Measurements from ENCODE around the gene SCML1. TPM values are rescaled to one million over a fixed set of nuclear protein-coding genes. Genes with fewer than 3 reads are reported as not detected.

Gene SCML1
- total RNA-seq, 1 experiment from 2014 or later: 1.6 TPM

GRCh38 chrX:17710871-17711301, 26.4 kb upstream of the SCML1 start:
- DNase-seq: no peak
- no peak overlapping the region for H3K23ac ChIP-seq (ENCODE audit: insufficient read length, low read depth, low read length)
- no peak overlapping the region for H3K56ac ChIP-seq (ENCODE audit: insufficient read length, low read depth, low read length)
- H3K27me3 ChIP-seq (ENCODE audit: insufficient read depth, low read length): no peaks in the 10 kb centered on the region
- H4K5ac ChIP-seq (ENCODE audit: insufficient read length, low read depth, low read length): no peak overlapping the region
- H3K18ac ChIP-seq (ENCODE audit: insufficient read length, low read depth, low read length): no peak overlapping the region
- no peak overlapping the region for H4K8ac ChIP-seq (replicated peaks; ENCODE audit: insufficient read length, low read depth, low read length)
- H4K91ac ChIP-seq (ENCODE audit: insufficient read length, low read depth, low read length): no peak overlapping the region
- no peaks in the 10 kb centered on the region for H3K4me1 ChIP-seq (ENCODE audit: insufficient read depth, low read length)
- no peaks in the 10 kb centered on the region for H3K79me2 ChIP-seq (ENCODE audit: insufficient read depth, low read length)
- H2BK12ac ChIP-seq (ENCODE audit: insufficient read length, low read depth, low read length): no peak overlapping the region
- no peaks in the 10 kb centered on the region for H3K9me3 Mint-ChIP-seq
- no peaks in the 10 kb centered on the region for H4K20me1 ChIP-seq (ENCODE audit: control insufficient read depth, insufficient read depth, insufficient read length)
- H3K4ac ChIP-seq (ENCODE audit: low read depth, low read length): no peak overlapping the region
- no peak for TF ChIP-seq CTCF (conservative IDR thresholded peaks at IDR 0.05)
- H3K27ac Mint-ChIP-seq: no peak overlapping the region
- H3K23me2 ChIP-seq (ENCODE audit: insufficient read length, low read depth, low read length, poor library complexity, severe bottlenecking): no peaks in the 10 kb centered on the region
- H3T11ph ChIP-seq (ENCODE audit: low read length): no peak overlapping the region
- H3K4me2 ChIP-seq (ENCODE audit: insufficient read depth, insufficient read length, low read length): no peak overlapping the region
- no peak overlapping the region for H2AFZ ChIP-seq (ENCODE audit: low read length)
- no peak overlapping the region for H2BK120ac ChIP-seq (ENCODE audit: low read depth, low read length, poor library complexity, severe bottlenecking)
- WGBS (ENCODE audit: extremely low coverage, insufficient read length, low lambda C conversion rate): no CpG with 5 or more reads among the region's 1 CpG
- no peaks in the 10 kb centered on the region for H3K9me3 ChIP-seq (ENCODE audit: control insufficient read depth, low read depth, low read length)
- no peak overlapping the region for H2BK15ac ChIP-seq (ENCODE audit: low read depth, low read length)
- H3K4me1 Mint-ChIP-seq: no peaks in the 10 kb centered on the region
- no peaks in the 10 kb centered on the region for H3K79me1 ChIP-seq (ENCODE audit: insufficient read depth, low read depth, low read length, poor library complexity, severe bottlenecking)
- H2BK5ac ChIP-seq (ENCODE audit: insufficient read length, low read length): no peak overlapping the region
- H3K27me3 Mint-ChIP-seq (ENCODE audit: low read depth): peaks cover 3% of the 10 kb centered on the region
- no peak overlapping the region for H3K9ac ChIP-seq (ENCODE audit: extremely low read depth, insufficient read length, low read length)
- H3K14ac ChIP-seq (ENCODE audit: insufficient read depth, low read length): no peak overlapping the region; the same call in 1 of the 2 replicates
- H3K36me3 Mint-ChIP-seq (ENCODE audit: insufficient read depth in 1 of 3, low read depth in 3 of 3): no peaks in the 10 kb centered on the region
- H2AK5ac ChIP-seq (ENCODE audit: insufficient read length, low read length): no peak overlapping the region
- H3K4me3 Mint-ChIP-seq: no peak overlapping the region
- H3K27ac ChIP-seq (ENCODE audit: insufficient read length, low read depth, low read length): no peak overlapping the region
- no peak overlapping the region for H2BK20ac ChIP-seq (ENCODE audit: low read depth, low read length, poor library complexity, severe bottlenecking)
